IgD-negative memory B cell (primary cell): ENCODE measurements around the gene TBATA. TPM values are rescaled to one million over a fixed set of nuclear protein-coding genes. Genes with fewer than 3 reads are reported as not detected.
A peak's percentile ranks its signal among the peaks of the same experiment; 100 is the strongest.

Experiments used
- H3K27ac Mint-ChIP-seq, 3 donors: one replicate each; pipeline ENCODE4 v1.8.0; 2020 to 2022; ENCODE audit warnings: mild to moderate bottlenecking in 3 of 3, mixed read lengths in 3 of 3, moderate library complexity in 1 of 3
- H3K27me3 Mint-ChIP-seq: one replicate; pipeline ENCODE4 v1.8.0; 2021; ENCODE audit warnings: mixed read lengths
- H3K36me3 Mint-ChIP-seq: one replicate; pipeline ENCODE4 v1.8.0; 2020; ENCODE audit warnings: mild to moderate bottlenecking, mixed read lengths
- H3K4me1 Mint-ChIP-seq, 3 donors: one replicate each; pipeline ENCODE4 v1.8.0; 2020 to 2022; ENCODE audit warnings: mixed read lengths in 3 of 3, mild to moderate bottlenecking in 1 of 3
- H3K4me3 Mint-ChIP-seq, 4 donors: one replicate each; pipeline ENCODE4 v1.8.0; 2020 to 2022; ENCODE audit warnings: mild to moderate bottlenecking in 4 of 4, mixed read lengths in 4 of 4, moderate library complexity in 3 of 4
- H3K9me3 Mint-ChIP-seq, 3 donors: one replicate each; pipeline ENCODE4 v1.8.0; 2020 to 2021; ENCODE audit warnings: mixed read lengths in 3 of 3, mild to moderate bottlenecking in 1 of 3
- polyA plus RNA-seq: library from polyadenylated mRNA; unstranded; fragments of 300-500 nt; fragmentation: Illumina TruSeq; gene quantifications from one replicate; pipeline ENCODE4 v1.2.3, GENCODE V29; 2021

Gene TBATA
- polyA plus RNA-seq, 1 donor from 2014 or later: not detected

DNA sequence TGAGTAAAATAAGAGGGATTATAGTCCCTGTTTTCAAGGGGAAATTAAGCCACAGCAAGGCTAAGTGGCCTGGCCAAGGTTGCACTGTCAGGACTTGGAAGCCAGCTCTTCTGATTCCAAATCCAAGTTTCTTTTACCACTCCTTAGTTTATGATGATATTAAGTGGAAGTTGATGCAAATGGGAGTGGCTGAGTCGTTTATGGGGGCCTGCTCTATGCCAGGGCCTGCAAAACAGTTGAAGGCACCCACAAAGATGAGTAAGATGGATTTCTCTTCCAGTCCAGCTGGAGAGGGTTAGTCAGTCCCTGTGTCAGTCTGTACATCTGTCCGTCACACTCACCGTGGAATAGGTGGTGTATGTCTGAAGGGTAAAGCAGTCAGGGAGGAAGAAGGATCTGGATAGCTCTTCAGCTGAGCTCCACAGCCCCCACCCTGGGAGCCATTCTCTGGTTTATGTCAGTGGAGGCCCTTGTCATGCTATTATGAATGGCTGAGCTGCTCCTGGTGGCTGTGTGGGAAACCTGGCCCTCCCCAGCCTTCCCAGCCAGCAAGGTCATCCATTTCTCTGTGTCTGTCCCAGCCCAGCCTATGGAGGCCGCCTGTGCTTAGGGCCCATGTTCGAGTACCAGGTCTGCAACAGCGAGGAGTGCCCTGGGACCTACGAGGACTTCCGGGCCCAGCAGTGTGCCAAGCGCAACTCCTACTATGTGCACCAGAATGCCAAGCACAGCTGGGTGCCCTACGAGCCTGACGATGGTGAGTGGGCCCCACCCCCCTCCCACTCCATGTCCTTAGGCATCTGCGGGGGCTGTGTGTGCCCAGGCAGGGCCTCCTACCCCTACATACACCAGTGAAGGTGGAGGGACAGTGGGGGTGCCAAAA, 44.5 kb downstream of the TBATA start:
- H3K4me3 Mint-ChIP-seq: no peak overlapping the region
- H3K27ac Mint-ChIP-seq: peak overlapping the region in 1 of 3 donors; percentile 11
- peaks cover 0 to 2% (median 0%) of the 10 kb centered on the region in 3 donors for H3K4me1 Mint-ChIP-seq
- H3K36me3 Mint-ChIP-seq: peaks cover 2% of the 10 kb centered on the region
- no peaks in the 10 kb centered on the region for H3K9me3 Mint-ChIP-seq
- H3K27me3 Mint-ChIP-seq: peaks cover 4% of the 10 kb centered on the region

DNA sequence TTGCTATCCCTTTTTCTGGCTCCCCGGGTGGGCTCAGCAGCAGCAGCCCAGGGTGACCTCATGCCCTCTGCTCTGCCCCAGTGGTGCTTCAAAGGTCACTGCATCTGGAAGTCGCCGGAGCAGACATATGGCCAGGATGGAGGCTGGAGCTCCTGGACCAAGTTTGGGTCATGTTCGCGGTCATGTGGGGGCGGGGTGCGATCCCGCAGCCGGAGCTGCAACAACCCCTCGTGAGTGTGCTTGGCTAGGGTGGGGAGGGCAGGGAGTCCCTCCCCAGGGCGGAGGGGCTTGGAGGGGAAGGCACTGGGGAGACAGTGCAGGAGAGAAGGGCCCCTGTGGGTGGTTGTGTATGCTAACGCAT, 46.4 kb downstream of the TBATA start:
- peaks cover 0 to 2% (median 0%) of the 10 kb centered on the region in 3 donors for H3K4me1 Mint-ChIP-seq
- H3K27me3 Mint-ChIP-seq: peaks cover 5% of the 10 kb centered on the region
- no peak overlapping the region for H3K4me3 Mint-ChIP-seq
- no peaks in the 10 kb centered on the region for H3K9me3 Mint-ChIP-seq
- no peak overlapping the region for H3K27ac Mint-ChIP-seq
- peaks cover 2% of the 10 kb centered on the region for H3K36me3 Mint-ChIP-seq

DNA sequence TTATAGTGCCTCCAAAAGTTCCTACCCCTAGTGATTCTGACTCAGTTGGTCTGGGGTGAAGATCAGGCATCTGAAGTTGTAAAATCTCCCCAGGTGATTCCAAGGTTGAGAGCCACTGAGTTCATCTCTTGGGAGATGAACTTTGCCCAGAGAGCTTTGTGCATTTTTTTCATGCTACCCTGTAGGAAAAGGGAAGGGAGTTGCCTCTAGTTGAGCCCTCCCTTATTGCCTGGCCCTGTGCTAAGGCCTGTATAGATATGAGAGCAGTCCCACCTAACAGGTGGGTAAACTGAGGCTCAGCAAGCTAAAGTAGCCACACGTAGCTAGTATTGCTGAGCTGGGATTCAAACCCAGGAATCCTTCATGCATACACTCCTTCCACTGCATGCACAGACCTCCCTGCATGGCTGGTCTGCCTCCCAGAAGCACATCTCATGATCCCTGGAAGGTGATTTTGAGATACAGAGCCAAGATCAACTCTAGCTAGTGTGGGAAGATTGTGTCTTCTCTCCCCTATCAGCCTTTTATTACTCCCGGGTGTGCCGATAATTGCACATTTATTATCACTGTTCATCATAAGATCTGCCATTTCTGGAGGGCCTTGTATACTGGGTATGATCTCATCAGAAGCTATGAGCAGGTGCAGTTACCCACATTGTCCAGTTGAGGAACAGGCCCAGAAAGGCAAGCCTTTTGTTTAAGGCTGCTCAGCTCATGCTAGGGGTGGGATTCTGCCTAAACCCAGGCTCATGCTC, 47.0 kb downstream of the TBATA start:
- no peaks in the 10 kb centered on the region for H3K9me3 Mint-ChIP-seq
- H3K4me1 Mint-ChIP-seq: peaks cover 0 to 2% (median 0%) of the 10 kb centered on the region in 3 donors
- H3K36me3 Mint-ChIP-seq: peaks cover 2% of the 10 kb centered on the region
- no peak overlapping the region for H3K4me3 Mint-ChIP-seq
- H3K27me3 Mint-ChIP-seq: peaks cover 5% of the 10 kb centered on the region
- H3K27ac Mint-ChIP-seq: no peak overlapping the region

DNA sequence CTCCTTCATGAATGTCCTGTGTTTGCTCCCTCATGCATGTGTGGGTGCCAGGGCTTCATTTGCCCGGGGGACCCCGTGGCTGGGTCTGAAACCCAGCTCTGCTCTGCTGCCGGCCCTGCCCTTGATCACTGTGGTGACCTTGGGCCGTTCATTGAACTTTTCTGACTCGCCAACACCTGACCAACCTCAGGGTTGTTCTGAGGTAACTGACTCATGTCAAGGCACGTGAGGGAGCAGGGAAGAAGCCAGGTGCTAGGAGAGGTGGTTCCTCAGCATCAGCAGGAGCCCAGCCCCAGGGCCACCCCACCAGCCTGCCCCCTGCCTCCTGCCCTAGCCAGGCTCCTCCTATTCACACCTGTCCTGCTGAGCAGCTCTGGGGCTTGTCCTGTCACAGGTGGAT, 47.9 kb downstream of the TBATA start:
- no peak overlapping the region for H3K27ac Mint-ChIP-seq
- peaks cover 0 to 2% (median 0%) of the 10 kb centered on the region in 3 donors for H3K4me1 Mint-ChIP-seq
- peaks cover 2% of the 10 kb centered on the region for H3K36me3 Mint-ChIP-seq
- H3K27me3 Mint-ChIP-seq: peaks cover 5% of the 10 kb centered on the region
- no peaks in the 10 kb centered on the region for H3K9me3 Mint-ChIP-seq
- peak overlapping the region in 1 of 4 donors; percentile 25 for H3K4me3 Mint-ChIP-seq

DNA sequence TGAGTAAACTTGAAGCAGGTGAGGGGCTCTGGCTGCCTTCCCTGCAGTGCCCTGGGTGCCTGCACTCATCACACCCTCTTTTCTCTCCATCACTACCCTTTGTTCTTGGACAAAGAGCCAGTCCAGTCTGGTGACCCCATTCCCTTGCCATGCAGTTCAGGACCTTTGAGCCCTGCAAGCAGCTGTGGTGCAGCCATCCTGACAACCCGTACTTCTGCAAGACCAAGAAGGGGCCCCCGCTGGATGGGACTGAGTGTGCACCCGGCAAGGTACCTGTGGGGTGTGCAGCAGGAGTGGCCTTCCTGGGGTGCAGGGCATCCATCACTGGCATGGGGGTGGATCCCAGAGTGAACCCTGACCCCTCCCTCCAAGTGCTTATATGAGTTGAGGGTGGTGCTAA, 48.7 kb downstream of the TBATA start:
- no peaks in the 10 kb centered on the region for H3K9me3 Mint-ChIP-seq

DNA sequence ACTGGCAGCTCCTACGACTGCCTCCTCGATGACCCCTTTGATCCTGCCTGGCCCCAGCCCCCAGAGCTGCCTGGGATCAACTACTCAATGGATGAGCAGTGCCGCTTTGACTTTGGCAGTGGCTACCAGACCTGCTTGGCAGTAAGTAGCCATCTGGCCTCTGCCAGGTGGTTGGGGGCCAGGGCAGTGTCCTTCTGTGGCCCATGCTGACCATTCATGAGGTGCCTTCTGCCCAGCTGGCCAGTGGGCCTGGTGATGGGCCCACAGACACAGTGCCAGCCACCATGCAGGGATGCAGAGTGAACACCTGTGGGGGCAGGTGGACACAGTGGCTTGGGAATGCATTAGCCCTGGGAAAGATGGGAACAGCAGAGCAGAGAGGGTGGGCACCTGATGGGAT, 50.0 kb downstream of the TBATA start:
- H3K9me3 Mint-ChIP-seq: no peaks in the 10 kb centered on the region
- H3K27ac Mint-ChIP-seq: no peak overlapping the region
- peaks cover 2% of the 10 kb centered on the region for H3K36me3 Mint-ChIP-seq
- H3K4me3 Mint-ChIP-seq: no peak overlapping the region
- no peaks in the 10 kb centered on the region for H3K4me1 Mint-ChIP-seq
- peaks cover 5% of the 10 kb centered on the region for H3K27me3 Mint-ChIP-seq

More for the DNA sequence above, 48.7 kb downstream of the TBATA start:
- H3K4me3 Mint-ChIP-seq: no peak overlapping the region
- no peak overlapping the region for H3K27ac Mint-ChIP-seq
- peaks cover 5% of the 10 kb centered on the region for H3K27me3 Mint-ChIP-seq
- no peaks in the 10 kb centered on the region for H3K4me1 Mint-ChIP-seq
- H3K36me3 Mint-ChIP-seq: peaks cover 2% of the 10 kb centered on the region

DNA sequence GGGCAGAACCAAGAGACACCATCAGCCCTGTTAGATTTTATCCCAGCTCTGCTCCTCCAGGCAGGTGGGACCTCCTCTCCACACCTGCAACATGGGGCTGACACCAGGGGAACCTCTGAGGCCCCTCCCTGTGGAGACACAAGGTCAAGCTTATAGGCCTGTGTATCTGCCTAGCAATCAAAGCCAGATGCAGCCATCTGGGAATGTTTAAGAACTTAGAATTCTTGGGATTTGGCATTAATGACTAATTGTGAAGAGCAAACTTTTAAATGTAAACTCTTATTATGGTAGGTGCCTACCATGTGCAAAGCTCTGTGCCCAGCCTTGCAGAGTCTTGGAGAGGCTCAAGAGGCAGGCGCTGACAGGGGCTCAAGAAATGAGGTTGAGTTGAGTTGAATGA, 52.1 kb downstream of the TBATA start:
- Mint-ChIP-seq H3K4me3 (no peak overlapping the region), H3K27ac (no peak overlapping the region), H3K36me3 (peaks cover 2% of the 10 kb centered on the region), H3K4me1 (no peaks in the 10 kb centered on the region), H3K9me3 (no peaks in the 10 kb centered on the region), H3K27me3 (peaks cover 7% of the 10 kb centered on the region)

DNA sequence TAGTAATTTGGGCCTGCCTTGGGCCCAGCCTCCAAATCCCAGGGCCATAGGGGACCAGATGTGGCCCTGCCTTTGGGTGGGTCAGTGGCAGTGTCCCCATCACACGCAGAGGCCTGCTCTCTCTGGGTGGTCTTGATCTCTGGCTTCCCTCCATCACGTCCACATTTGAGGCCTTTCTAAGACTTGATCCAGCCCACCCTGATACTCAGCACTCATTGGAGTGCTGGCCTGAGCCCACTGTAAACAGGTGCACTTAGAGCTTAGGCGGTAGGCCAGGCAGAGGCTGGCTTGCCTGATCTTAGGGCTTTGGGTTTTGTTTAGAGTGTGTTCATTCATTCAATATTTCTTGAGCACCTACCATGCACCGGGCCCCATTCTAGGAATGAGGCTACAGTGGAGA, 52.6 kb downstream of the TBATA start:
- Mint-ChIP-seq H3K27ac (no peak overlapping the region), H3K27me3 (peaks cover 7% of the 10 kb centered on the region), H3K9me3 (no peaks in the 10 kb centered on the region), H3K36me3 (peaks cover 2% of the 10 kb centered on the region), H3K4me3 (no peak overlapping the region), H3K4me1 (no peaks in the 10 kb centered on the region)

DNA sequence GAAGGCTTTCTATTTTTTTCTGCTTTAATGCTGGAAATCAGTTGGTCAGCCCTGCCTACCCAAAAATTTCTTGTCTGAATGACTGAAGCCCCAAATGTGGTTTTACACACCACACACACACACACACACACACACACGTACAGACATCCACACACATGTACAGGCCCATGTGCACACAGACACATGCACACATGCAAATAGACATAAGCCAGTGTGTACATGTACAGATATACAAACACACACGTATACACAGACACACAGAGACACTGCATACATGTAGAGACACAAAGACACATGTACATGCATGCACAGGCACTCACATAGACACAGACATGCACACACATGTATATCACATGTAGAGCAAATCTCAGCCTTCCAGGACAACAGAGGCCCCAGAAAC, 54.2 kb downstream of the TBATA start:
- Mint-ChIP-seq H3K36me3 (no peaks in the 10 kb centered on the region), H3K4me1 (no peaks in the 10 kb centered on the region), H3K27me3 (peaks cover 9% of the 10 kb centered on the region), H3K27ac (no peak overlapping the region), H3K9me3 (no peaks in the 10 kb centered on the region), H3K4me3 (no peak overlapping the region)

DNA sequence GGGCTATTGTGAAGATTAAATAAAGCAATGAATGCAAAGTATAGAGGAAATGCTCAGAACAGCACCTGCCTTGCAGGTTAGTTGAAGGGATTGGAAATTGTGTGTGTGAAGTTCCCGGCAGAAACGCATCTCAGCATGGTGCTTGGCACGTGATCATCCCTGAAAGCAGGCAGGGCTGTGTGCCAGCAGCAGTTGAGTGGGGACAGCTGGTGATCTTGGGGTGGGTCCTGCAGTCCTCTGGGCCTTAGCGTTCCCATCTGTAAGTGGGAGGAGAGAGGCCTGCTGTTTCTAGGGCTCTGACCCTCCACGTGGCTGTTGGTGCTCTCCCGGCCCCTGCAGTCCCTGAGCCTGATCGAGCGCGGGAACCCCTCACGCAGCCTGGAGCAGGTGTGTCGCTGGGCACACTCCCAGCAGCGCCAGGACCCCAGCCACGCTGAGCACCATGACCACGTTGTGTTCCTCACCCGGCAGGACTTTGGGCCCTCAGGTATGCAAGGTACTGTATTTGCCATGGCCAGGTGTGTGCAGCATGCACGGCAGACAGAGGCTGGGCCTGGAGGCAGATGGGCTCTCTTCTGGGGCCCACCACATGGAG, 55.3 kb downstream of the TBATA start:
- Mint-ChIP-seq H3K4me3 (no peak overlapping the region), H3K9me3 (peaks cover 0 to 2% (median 0%) of the 10 kb centered on the region in 3 donors), H3K4me1 (no peaks in the 10 kb centered on the region), H3K36me3 (no peaks in the 10 kb centered on the region), H3K27me3 (peaks cover 8% of the 10 kb centered on the region), H3K27ac (no peak overlapping the region)

DNA sequence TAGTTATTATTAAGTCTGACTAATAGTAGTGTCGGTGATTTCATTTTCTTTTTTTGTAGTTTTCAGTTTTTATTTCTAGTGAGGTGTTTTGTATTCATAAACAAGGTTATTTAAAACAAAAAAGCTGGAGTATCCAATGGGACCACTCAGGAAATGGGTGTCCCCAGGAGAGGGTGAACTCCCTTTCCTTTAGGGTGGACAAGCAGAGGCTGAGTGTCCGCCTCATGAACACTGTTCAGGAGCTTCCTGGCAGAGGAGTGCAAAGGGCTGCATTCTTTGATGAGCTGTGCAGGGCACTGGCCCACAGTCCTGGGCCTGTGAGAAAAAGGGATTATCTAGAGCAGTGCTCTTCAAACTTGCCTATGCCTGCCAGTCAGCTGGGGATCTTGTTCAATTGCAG, 56.8 kb downstream of the TBATA start:
- Mint-ChIP-seq H3K4me1 (no peaks in the 10 kb centered on the region), H3K36me3 (no peaks in the 10 kb centered on the region), H3K27ac (no peak overlapping the region), H3K27me3 (peaks cover 5% of the 10 kb centered on the region), H3K4me3 (no peak overlapping the region), H3K9me3 (peaks cover 0 to 2% (median 0%) of the 10 kb centered on the region in 3 donors)

DNA sequence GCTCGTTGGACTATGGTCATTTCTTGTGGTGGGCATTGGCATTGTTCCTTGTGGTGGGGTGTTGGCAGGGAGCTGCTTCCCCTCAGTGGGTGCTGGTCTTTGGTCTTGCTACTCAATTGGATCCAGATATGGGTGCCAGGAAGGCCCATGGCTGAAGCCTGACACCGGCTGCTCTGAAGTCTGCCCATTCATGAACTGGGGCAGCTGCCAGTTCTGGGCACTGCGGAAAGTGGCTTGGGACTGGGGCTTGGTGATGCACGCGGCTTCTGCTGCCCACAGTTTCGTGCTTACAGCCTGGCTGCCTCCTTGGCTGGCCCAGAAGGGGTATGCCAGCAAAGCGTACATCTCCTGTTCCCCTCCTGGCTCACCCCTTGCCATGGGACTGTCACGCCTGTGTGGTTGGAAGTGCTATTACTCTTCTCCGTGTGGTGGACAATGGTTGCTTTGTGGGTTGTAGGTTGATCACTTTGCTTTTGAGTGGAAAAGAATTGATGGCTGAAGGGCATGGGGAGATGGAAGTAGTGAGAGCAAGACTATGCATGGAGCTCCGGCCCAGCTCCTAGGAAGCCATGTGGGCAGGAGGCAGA, 58.2 kb downstream of the TBATA start:
- Mint-ChIP-seq H3K36me3 (no peaks in the 10 kb centered on the region), H3K27me3 (peaks cover 5% of the 10 kb centered on the region), H3K4me3 (no peak overlapping the region), H3K9me3 (peaks cover 0 to 2% (median 0%) of the 10 kb centered on the region in 3 donors), H3K4me1 (no peaks in the 10 kb centered on the region), H3K27ac (no peak overlapping the region)

DNA sequence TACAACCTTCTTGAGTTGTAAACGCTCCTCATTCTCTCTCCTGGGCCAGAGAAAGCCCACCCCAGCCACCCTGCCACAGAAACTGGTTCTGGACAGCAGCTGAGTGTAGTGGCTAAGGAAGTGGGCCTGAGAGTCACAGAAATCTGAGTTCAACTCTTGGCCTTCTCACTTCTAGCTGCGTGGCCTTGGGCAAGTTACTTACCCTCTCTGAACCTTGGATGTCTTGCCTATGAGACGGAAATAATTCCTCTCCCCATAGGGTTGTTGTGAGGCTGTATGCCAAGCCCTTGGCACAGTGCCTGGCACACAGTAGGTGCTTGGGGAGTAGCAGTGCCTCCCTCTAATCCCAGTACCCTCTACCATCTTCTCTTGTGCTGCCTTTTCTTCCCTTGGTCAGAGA, 61.4 kb downstream of the TBATA start:
- Mint-ChIP-seq H3K27me3 (peaks cover 3% of the 10 kb centered on the region), H3K9me3 (peaks cover 0 to 2% (median 0%) of the 10 kb centered on the region in 3 donors), H3K36me3 (no peaks in the 10 kb centered on the region), H3K27ac (no peak overlapping the region), H3K4me1 (no peaks in the 10 kb centered on the region), H3K4me3 (no peak overlapping the region)

DNA sequence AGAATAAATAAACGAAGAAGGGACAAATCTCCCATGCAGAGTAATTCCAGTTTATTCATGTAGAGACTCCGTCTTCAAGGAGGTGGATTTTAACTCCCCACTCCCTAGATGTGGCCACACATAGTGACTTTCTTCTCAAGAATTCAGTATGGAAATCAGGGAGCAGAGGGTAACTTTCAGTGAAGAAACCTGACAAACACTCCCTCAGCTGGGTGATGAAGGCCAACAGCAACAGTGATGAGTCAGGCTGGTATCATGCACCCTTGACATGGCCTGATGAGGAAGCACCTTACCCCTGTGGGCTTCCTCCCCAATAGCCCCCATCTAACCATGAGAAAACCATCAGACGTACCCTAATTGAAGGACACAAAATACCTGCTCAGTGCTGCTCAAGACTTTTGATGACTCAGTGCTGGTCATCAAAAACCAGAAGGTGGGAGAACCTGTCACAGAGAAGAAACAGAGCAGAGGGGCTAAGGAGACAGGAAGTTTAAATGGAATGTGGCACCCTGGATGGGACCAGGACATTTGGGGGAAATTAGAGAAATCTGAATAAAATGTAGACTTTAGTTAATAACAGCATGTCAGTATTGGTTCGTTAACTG, 62.3 kb downstream of the TBATA start:
- Mint-ChIP-seq H3K27ac (no peak overlapping the region), H3K4me1 (no peaks in the 10 kb centered on the region), H3K4me3 (no peak overlapping the region), H3K27me3 (peaks cover 3% of the 10 kb centered on the region), H3K36me3 (no peaks in the 10 kb centered on the region), H3K9me3 (peaks cover 0 to 2% (median 0%) of the 10 kb centered on the region in 3 donors)
